NCI-H2171 treated with DMSO at 0.1 percent for 48 hours (cell line): ENCODE results near the gene ZNF662.
A peak's percentile ranks its signal among the peaks of the same experiment; 100 is the strongest.
"Not testable (repeated sequence)": the region's sequence is repeated elsewhere in the genome, so short reads cannot be mapped to it uniquely, and the experiment has no call there.

Experiments
- DNase-seq: peaks from one replicate; lab custom pipeline; 2025; lab: John Stamatoyannopoulos, UW

Gene ZNF662

GRCh38 chr3:42906070-42906847 lies at the start of gene ZNF662:
TSS of gene ZNF662 (plus strand) at chr3:42906142. CDS start at chr3:42908115, 1,973 bp downstream.
- DNase-seq, result no peak

DNA sequence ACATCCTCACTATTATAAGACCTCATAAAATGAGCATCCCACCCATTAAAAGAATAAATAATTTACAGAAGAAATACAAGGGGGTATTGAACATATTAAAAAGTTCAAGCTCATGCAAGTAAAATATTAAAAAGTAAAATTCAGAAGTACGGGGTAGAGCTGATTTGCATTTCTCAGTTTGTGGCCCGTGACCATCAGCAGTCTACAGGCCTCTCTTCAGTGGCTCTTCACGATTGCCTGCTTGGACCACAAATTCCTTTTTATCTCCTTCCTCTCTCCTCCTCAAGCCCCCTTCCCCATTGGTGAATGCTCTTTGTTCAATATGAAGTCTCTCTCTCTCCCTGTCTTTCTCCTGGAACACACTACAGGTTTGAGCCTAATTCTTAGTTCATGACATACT lies 49.4 kb upstream of the ZNF662 start:
- DNase-seq, result no peak

DNA sequence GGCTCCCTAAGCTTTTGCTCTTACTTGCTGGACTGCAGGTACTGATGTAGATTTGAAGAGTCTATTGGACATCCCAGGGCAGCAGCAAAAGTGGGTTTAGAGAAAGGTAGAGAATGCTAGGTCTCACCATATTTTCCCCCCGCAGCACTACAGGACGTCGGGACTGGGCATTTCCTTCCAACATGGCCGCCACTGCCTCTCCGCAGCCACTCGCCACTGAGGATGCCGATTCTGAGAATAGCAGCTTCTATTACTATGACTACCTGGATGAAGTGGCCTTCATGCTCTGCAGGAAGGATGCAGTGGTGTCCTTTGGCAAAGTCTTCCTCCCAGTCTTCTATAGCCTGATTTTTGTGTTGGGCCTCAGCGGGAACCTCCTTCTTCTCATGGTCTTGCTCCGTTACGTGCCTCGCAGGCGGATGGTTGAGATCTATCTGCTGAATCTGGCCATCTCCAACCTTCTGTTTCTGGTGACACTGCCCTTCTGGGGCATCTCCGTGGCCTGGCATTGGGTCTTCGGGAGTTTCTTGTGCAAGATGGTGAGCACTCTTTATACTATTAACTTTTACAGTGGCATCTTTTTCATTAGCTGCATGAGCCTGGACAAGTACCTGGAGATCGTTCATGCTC lies 41.5 kb upstream of the ZNF662 start:
- DNase-seq, result no peak

- DNase-seq, result no peak
Observed at GRCh38 chr3:42865256-42865655, 40.7 kb upstream of the ZNF662 start.

GRCh38 chr3:42867138-42867537 lies 38.8 kb upstream of the ZNF662 start:
- no peak for DNase-seq

- DNase-seq, result no peak
Observed at GRCh38 chr3:42868841-42869240, 37.1 kb upstream of the ZNF662 start.

GRCh38 chr3:42871592-42872196 lies 34.2 kb upstream of the ZNF662 start:
- no peak for DNase-seq

DNA sequence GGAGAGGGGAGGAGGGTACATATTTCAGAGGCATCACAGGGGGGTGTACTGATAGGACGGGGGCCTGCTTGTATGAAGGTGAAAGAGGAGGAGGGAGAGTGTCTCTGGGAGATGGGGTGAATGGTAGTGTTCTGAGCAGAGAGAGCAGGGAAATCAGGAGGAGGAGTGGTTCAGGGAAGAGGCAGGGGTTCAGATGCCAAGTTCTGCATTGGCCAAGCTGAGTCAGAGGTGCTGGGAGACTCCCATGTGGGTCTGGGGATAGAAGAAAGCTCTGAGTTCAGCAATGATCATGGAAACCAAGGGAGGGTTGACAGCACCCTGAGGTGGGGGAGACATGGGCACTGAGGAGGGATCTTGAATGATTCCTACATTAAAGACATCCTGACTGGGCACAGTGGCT lies 33.2 kb upstream of the ZNF662 start:
- DNase-seq, result no peak

- no peak for DNase-seq
Observed at GRCh38 chr3:42873221-42873982, 32.5 kb upstream of the ZNF662 start.

DNA sequence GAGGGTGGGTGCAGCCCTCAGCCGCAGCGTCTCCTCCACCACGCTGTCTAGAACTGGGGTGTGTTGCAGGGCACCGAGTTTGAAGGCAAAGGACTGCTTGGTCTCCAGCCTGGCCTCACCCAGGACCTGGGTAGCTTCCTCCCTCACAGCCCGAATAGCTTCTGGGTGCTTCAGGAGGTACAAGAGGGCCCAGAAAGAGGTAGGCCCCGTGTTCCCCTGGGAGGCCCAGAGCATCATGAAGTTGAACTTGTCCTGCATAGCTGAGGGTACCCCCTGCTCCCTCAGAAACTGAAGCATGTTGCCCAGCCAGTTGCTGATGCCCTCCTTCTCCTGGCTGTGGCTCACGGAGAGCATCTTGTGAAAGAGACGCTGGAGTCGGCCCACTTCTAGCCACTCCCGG lies 31.2 kb upstream of the ZNF662 start:
- no peak for DNase-seq

DNA sequence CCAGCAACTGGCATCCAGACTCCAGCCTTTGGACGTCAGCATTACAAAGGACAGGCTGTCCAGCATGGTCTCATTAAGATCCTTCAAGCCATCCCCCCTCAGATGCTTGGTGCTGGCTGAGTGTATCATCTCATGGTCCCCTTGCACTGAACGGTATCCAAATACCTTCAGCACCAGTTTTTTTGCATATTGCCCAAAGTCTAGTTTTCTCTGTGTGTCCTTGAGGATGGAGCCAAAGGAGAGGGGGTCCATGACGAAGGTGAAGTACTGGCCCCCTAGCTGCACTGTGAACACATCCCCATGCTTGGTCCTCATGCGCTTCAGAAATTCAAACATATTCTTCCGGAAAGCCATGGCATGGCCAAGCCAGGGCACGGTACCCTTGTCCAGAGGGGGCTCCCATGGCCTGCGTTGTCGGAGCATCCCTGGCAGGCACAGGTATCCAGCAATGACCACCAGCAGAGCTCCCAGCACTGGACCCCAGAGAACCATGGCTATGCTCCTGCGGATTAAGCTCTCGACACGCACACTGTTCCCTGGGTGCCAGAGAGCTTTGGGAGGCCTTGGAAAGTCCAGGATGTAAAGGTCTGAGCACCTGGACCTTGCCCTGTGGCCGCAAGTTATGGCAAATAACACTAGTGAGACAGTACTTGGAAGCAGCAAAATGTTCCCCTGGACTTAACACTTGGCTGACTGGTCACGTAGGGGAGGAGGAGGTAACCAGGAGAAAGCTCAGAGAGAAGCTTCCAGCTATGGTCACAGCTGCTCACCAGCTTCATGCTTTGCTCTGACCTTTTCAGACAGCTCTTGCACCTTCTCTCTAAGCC lies 30.4 kb upstream of the ZNF662 start, which contains the start of gene CYP8B1:
TSS of gene CYP8B1 (minus strand) at position 555 of the 827 bp plus-strand sequence. CDS start at position 492, 63 bp downstream.
- DNase-seq, result no peak

DNA sequence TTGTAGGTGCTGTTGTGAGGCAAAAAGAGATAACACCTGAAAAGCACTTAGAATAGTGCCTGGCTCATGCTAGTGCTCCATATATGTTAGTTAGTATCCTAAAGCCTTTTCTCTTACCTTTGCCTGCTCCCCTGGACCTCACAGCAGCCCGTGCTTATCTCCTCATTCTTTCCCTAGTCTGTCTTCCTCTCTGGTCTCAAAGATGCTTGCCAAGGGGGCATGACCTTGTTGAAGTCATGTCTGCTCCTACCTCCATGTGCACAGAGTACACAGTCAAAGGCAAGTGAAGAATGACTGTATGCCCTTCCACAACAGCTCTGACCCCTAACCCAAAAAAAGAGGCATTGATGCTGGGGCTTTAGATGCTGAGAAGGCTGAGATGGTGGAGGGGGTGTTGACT lies 29.5 kb upstream of the ZNF662 start:
- DNase-seq, result no peak

DNA sequence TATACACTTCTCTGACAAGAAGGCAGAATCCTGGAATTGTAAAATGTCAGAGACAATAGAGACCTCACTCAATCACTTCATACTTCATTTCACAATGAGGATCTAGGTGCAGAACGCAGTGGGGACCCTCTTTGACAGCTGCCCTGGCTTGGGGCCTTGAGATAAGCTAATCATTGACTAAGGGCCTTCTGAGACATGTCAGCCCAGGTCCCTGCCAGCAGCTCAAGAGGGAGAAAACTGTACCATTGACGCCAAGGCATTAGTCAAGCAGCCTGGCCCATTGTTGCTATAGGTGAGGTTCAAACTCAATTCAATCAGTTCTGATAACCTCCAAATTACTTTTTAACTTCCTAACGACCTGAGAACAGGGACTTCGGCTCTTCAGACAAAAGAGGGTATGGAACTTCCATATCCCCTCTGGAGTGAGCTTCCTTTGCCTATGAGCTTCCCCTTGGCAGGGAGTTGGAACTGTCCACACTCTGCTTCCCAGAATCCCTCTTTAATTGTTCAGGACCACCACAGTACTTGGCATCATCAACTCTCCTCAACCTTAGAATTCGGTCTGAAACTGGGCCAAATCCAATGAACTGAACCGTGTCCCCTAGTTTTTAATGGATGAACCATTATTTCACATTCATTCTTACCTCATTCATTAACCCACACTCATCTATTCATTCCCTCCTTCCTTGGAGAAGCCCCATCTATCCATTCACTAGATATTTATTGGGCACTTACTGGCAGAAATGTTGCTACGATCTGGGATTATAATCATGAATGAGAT lies 28.8 kb upstream of the ZNF662 start:
- DNase-seq, result no peak

DNA sequence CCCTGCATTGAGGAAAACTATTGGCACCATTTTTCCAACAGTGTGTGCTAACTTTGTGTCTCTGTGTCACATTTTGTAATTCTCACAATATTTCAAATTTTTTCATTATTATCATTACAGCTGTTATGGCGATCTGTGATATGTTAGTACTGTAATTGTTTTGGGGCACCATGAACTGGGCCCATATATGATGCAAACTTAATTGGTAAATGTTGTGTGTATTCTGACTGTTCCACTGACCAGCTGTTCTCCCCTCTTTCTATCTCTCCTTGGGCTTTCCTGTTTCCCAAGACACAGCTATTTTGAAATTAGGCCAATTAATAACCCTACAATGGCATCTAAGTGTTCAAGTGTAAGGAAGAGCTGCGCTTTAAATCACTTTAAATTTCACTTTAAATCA lies 28.1 kb upstream of the ZNF662 start:
- no peak for DNase-seq

DNA sequence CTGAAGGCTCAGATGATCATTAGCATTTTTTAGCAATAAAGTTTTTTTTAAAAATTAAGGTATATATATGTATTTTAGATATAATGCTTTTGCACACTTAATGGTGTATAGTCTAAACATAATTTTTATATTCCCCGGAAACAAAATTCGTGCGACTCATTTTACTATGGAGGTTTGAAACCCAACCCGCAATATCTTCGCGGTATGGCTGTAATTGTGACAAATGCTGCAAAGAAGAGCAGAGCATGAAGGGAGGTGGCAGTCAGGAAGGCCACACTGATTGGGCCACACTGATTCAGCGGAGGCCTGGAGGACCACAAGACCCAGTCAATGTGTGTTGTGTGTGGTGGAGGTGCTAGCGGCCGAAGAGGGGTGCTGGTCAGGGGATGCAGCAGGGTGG lies 25.8 kb upstream of the ZNF662 start:
- no peak for DNase-seq

DNA sequence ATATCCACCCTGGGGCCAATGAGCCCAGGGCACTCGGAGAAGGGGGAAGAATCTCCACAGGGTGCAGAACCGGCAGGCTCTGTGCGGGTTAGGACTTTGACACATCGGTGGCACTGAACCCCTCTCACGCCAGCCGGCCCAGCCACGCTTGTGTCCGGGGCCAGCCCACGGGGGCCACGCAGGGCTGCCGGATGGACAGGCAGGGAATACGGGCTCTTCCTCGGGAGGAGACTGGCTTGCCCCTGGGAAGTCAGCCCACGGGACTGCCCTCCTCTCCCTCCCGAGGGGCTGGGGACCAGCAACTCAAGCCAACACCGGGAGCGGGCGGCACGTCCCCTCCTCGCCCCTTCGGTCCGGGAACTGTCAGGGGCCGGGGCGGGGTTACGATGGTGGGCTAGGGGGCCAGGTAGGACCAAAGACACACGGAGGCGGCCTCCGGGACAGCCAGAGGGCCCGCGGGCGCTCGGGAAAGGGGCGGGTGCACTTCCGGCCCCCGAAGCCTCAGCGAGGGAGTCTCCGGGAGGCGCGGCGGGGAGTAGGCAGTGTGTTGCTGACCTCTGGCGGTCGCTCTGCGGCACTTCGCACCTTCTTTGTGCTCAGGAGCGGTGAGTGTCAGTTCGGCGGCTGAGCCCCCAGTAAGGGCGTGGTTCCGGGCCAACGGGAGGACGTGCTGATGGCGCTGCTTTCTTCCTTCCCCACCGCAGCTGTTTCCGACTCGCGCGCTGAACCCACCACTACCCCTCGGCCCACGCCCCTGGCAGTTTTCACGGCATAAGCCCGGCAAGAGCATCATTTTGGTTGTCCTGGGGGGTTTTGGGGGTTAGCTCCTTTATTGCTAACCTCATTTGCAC lies 25.1 kb upstream of the ZNF662 start:
- peak; percentile 67 for DNase-seq

DNA sequence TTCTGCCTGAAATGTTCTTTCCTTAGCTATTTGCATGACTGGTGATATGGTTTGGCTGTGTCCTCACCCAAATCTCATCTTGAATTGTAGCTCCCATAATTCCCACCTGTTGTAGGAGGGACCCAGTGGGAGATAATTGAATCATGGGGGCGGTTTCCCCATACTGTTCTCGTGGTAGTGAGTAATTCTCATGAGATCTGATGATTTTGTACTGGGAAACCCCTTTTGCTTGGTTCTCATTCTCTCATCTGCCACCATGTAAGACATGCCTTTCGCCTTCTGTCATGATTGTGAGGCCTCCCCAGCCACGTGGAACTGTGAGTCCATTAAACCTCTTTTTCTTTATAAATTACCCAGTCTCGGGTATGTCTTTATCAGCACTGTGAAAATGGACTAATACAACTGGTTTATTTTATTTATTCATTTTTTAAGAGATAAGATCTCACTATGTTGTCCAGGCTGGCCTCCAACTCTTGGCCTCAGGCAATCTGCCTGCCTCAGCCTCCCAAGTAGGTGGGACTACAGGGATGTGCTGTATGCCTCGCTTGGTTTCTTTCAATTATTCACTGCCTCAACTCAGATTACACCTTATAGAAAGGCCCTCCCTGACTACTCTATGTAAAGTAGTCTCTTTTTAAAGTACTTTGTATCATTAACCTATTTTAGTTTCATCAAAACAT lies 22.6 kb upstream of the ZNF662 start:
- DNase-seq, result not testable (repeated sequence)

- no peak for DNase-seq
Observed at GRCh38 chr3:42884324-42884723, 21.6 kb upstream of the ZNF662 start.

DNA sequence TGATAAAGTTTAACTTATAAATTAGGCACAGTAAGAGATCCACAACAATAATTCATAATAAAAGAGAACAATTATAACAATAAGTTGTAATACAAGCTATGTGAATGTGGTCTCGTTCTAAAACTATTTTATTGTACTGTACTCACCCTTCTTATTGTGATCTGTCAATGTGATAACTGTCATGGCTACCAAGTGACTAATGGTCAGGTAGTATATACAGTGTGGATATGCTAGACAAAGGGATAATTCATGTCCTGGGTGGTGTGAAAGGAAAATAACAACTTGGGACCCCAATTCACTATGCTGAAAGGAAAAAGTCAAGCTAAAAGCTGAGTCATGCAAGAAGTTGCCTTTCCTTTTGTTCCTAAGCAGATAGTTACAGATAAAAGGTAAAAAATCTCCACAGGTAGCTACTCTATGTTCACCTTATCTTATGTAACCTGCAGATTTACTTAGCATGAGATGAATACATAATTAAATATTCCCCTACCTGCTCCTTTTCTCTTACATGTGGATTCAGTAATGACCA lies 19.6 kb upstream of the ZNF662 start:
- DNase-seq, result no peak
